Psoas muscle (tissue), 8 donors: ENCODE results near the gene TUBB6. TPM values are rescaled to one million over a fixed set of nuclear protein-coding genes. Genes with fewer than 3 reads are reported as not detected.

Experiments
- ATAC-seq, 4 donors: fragments of 200-7000 bp; cut with Tn5 transposase; one replicate each; pipeline ENCODE4 v1.9.1; 2020; ENCODE audit warnings: moderate library complexity in 3 of 4, mild to moderate bottlenecking in 2 of 4
- DNase-seq, 2 donors: peaks; one replicate each; pipeline ENCODE4 v3.0.0-alpha.2; 2020
- H3K27ac ChIP-seq: fragments of 200-600 bp; one replicate; pipeline ENCODE4 v1.8.0; 2022
- H3K27me3 ChIP-seq, 3 donors: fragments of 200-600 bp in 1 of 3; one replicate each; pipeline versions ENCODE4 v1.6.1 to v1.8.0; 2013 to 2022; ENCODE audit warnings: low read length in 2 of 3, mild to moderate bottlenecking in 2 of 3, moderate library complexity in 1 of 3; ENCODE audit not compliant: insufficient read depth in 3 of 3
- H3K36me3 ChIP-seq, 2 donors: fragments of 200-600 bp in 1 of 2; one replicate each; pipeline versions ENCODE4 v1.6.1 to v1.8.0; 2013 to 2022; ENCODE audit warnings: low read depth in 1 of 2, mild to moderate bottlenecking in 1 of 2, moderate library complexity in 1 of 2; ENCODE audit not compliant: insufficient read depth in 1 of 2
- H3K4me1 ChIP-seq: fragments of 200-600 bp; one replicate; pipeline ENCODE4 v1.8.0; 2022
- H3K4me3 ChIP-seq: fragments of 200-600 bp; one replicate; pipeline ENCODE4 v1.8.0; 2022; ENCODE audit warnings: mild to moderate bottlenecking
- H3K9me3 ChIP-seq: fragments of 200-600 bp; one replicate; pipeline ENCODE4 v1.8.0; 2022
- WGBS, 3 donors: extraction: QIAGEN DNeasy Blood & Tissue Kit; methylation state at CpG; one replicate each; pipeline versions ENCODE4 v1.1.6 to v1.1.7; 2013; 5-methylcytosine and 5-hydroxymethylcytosine counted together
- intact Hi-C, 2 donors: fragments of 100-400 bp; cut with DNase I; formaldehyde crosslinking; loops; one replicate each; pipeline versions ENCODE4 v1.11.0 to v1.14.2; 2022
- polyA plus RNA-seq, 3 donors: library from polyadenylated mRNA; stranded (reverse); fragments of 200-250 nt; gene quantifications; one replicate each; pipeline ENCODE4 v1.2.3, GENCODE V29; 2013
- total RNA-seq, 4 donors: library from RNA; stranded (reverse); fragmentation: NEBNext Ultra II Directional in 2 of 4; extraction: Animal tissue kit (Norgen Biotek cat#: 25700) in 2 of 4; gene quantifications; one replicate each; pipeline versions ENCODE4 v1.2.1 to v1.2.4, GENCODE V29; 2021 to 2023
- TF ChIP-seq, protein P1 (sequence below): fragments of 200-600 bp; IDR thresholded peaks from one replicate; pipeline ENCODE4 v1.8.0; 2022; ENCODE audit warnings: antibody characterized with exemption
- donor health status: healthy with polysubstance abuse.
- donor health status: DM: no; HTN: no; CAD: no; lungs with moderate emphysema.
- donor health status: Bipolar disorder and iron deficiency.
- donor health status: healthy.
- donor health status: DM: yes; HTN: yes; CAD: no.
- donor health status: DM: no; HTN: no; CAD: no.
- donor health status: DM: no; HTN: no; CAD: no.
- donor health status: DM: yes; HTN: yes; CAD: no.

TUBB6 gene
- total and polyA plus RNA-seq, 7 donors: 12.5 to 46.7 (median 19.9) TPM

DNA sequence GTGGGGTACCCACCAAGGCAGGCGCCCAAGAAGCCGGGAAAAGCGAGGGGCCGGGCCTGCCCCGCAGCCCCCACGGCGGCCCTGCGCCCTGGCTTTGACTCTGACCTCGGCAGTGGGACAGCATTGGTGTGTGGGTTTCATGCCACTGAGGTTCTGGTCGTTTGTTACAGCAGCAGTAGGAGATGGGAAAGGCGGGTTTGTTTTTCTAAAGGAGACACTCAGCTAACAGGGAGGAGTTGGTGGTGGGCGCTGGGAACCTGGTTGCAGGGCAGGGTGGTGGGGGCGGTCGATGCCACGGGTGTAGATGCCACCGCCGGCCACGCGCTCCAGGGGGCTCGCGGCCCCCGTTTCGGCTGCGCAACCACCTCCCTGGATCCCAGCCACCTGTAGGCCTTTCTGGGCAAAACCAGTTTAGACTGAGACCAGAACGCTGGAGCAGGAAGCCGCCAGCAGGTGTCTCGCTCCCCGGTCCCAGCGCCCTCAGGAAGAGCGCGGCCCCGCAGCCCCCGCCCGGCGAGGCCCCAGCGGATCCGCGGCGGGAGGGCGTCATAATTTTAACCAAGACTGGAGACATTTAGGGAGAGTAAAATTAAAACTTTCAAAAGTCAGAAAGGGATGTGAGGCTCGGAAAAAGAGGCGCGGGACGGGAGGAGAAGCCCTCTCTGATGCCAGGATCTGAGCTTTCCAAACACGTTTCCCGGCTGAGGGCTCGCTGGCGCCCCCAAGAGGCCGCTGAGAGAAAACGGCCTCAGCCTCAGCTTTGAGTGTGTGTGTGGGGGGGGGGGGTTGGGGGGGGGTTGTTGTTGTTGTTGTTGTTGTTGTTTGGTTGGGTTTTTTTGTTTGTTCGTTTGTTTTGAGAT lies 36.4 kb upstream of the TUBB6 start:
- DNase-seq (peak; percentile 81 to 83), ATAC-seq (peak; percentile 69 to 95 (median 84))
- Histone ChIP-seq H3K4me1 (no peaks in the 10 kb centered on the region), H3K9me3 (no peaks in the 10 kb centered on the region), H3K4me3 (peak overlapping the region; percentile 63), H3K36me3 (no peaks in the 10 kb centered on the region), H3K27ac (peak overlapping the region; percentile 55), H3K27me3 (peaks cover 0 to 9% (median 1%) of the 10 kb centered on the region in 3 donors)
- intact Hi-C loops: no loop called here
- TF ChIP-seq, protein P1, sequence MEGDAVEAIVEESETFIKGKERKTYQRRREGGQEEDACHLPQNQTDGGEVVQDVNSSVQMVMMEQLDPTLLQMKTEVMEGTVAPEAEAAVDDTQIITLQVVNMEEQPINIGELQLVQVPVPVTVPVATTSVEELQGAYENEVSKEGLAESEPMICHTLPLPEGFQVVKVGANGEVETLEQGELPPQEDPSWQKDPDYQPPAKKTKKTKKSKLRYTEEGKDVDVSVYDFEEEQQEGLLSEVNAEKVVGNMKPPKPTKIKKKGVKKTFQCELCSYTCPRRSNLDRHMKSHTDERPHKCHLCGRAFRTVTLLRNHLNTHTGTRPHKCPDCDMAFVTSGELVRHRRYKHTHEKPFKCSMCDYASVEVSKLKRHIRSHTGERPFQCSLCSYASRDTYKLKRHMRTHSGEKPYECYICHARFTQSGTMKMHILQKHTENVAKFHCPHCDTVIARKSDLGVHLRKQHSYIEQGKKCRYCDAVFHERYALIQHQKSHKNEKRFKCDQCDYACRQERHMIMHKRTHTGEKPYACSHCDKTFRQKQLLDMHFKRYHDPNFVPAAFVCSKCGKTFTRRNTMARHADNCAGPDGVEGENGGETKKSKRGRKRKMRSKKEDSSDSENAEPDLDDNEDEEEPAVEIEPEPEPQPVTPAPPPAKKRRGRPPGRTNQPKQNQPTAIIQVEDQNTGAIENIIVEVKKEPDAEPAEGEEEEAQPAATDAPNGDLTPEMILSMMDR: peak; percentile 49
- WGBS, 3 donors: 16 to 21% (median 20%) methylated on average over 46 to 51 of the region's 51 CpGs

DNA sequence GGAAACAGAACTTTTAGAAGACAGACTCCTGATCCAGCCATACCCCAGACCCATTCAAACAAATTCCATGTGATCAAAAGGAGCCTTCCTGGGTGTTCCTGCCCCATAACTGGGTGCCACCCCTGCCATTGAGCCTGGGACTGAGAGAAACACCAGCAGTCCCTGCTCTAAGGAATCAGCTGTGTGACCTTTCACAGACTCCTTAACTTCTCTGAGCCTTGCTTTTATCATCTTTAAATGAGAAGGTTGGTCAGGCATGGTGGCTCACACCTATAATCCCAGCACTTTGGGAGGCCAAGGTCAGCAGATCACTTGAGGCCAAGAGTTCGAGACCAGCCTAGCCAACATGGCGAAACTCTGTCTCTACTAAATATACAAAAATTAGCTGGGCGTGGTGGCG lies 33.2 kb upstream of the TUBB6 start:
- intact Hi-C loops: no loop called here
- TF ChIP-seq, protein P1: no peak
- H3K4me1 ChIP-seq: peaks cover 6% of the 10 kb centered on the region
- peaks cover 0 to 9% (median 1%) of the 10 kb centered on the region in 3 donors for H3K27me3 ChIP-seq
- no peaks in the 10 kb centered on the region for H3K9me3 ChIP-seq
- ATAC-seq: no peak
- no peaks in the 10 kb centered on the region for H3K36me3 ChIP-seq
- DNase-seq: no peak
- WGBS, 3 donors: 94 to 98% (median 97%) methylated on average over 4 of the region's 4 CpGs
- no peak overlapping the region for H3K27ac ChIP-seq
- H3K4me3 ChIP-seq: no peak overlapping the region

DNA sequence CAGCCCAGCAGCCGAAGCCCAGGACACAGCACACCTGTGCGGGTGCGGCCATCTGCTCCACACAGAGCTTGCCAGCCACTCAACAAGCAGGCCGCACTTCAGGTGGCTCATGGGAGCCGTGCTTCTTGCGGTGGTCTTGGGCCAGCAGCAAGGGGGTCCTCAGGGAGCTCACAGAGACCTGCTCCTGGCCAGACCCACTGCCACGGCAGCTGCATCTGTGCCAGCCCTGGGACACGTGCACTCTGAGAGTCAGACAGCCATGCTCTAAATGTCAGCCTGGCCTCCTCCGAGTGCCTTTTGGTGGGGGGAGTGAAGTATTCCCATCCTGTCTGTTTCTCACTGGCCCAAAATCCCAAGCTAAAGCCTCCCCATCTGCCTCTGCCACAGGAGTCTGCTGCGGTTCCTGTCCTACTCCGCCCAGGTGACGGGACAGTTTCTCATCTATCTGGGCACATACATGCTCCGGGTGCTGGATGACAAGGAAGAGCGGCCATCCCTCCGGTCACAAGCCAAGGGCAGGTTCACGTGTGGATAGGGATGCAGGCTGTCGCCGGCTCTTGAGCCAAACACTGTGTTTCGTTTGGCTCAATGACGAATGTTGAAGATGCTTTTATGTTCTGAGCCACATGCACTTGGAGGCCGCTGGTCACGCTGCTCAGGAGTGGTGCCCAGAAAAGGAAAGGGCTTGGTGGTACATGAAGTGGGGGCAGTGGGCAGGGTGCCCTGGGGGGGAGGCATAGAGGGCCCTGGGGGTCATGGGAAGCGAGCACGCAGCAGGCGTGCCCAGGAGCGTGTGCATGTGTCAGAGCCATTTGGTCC lies 31.1 kb upstream of the TUBB6 start:
- intact Hi-C loops: no loop called here
- H3K27ac ChIP-seq: no peak overlapping the region
- no peak overlapping the region for H3K4me3 ChIP-seq
- 84 to 89% (median 87%) methylated on average over 26 of the region's 26 CpGs for WGBS, 3 donors
- ATAC-seq: no peak
- no peaks in the 10 kb centered on the region for H3K36me3 ChIP-seq
- TF ChIP-seq, protein P1: no peak
- peaks cover 6% of the 10 kb centered on the region for H3K4me1 ChIP-seq
- H3K9me3 ChIP-seq: no peaks in the 10 kb centered on the region
- H3K27me3 ChIP-seq: peaks cover 0 to 9% (median 1%) of the 10 kb centered on the region in 3 donors
- no peak for DNase-seq

DNA sequence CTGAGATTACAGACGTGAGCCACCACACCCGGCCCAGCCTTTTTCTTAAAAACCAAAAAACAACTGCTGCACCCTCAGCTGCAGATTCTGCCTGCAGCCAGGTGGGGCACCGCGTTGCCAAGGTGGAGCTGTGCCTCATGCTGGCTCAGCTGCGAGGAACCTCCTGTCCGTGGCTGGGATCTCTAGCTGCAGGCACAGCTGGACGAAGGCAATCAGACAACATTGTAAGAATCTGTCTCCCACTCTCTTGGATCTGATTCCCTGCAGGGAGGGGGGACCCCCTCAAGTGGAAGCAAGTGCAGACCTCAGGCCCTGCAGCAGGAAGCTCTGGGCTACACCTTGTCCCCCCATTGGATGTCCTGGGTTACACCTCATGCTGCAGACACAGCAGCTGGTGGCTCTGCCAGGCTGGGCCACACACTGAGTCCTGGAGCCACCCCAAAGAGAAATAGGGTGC lies 29.8 kb upstream of the TUBB6 start:
- Histone ChIP-seq H3K9me3 (no peaks in the 10 kb centered on the region), H3K27ac (peak overlapping the region; percentile 81), H3K27me3 (peaks cover 0 to 9% (median 1%) of the 10 kb centered on the region in 3 donors), H3K36me3 (no peaks in the 10 kb centered on the region), H3K4me1 (peaks cover 6% of the 10 kb centered on the region), H3K4me3 (peak overlapping the region; percentile 48)
- TF ChIP-seq, protein P1: no peak
- WGBS, 3 donors: 53 to 73% (median 59%) methylated on average over 7 of the region's 7 CpGs
- intact Hi-C loops: no loop called here
- ATAC-seq (peak in 3 of 4 donors; percentile 4 to 34 (median 19)), DNase-seq (no peak)
